ACHN (cell line): ENCODE measurements around the gene DIPK1A.

Experiments
- DNase-seq: peaks from one replicate; pipeline ENCODE4 v3.0.0-alpha.2; 2015
- in situ Hi-C: cut with HindIII; loops from 2 replicates; pipeline ENCODE4 v1.10.0; 2017; ENCODE audit warnings: low sequenced_read_pairs, low pct_ligation_motif_present, low pct_unique_long_range_greater_than_20kb

Gene DIPK1A

GRCh38 chr1:92958203-92958970 lies 2.9 kb downstream of the DIPK1A start:
- no peak for DNase-seq
- in situ Hi-C loops, result no loop called here

GRCh38 chr1:92957030-92957734 lies 4.1 kb downstream of the DIPK1A start:
- in situ Hi-C loops, result no loop called here
- no peak for DNase-seq

GRCh38 chr1:92956254-92957029 lies 4.8 kb downstream of the DIPK1A start:
- no peak for DNase-seq
- in situ Hi-C loops, result no loop called here

GRCh38 chr1:92953491-92953890 lies 7.8 kb downstream of the DIPK1A start:
- in situ Hi-C loops, result no loop called here
- no peak for DNase-seq

GRCh38 chr1:92952714-92953113 lies 8.5 kb downstream of the DIPK1A start:
- in situ Hi-C loops, result no loop called here
- DNase-seq, result no peak

GRCh38 chr1:92951141-92951582 lies 10.1 kb downstream of the DIPK1A start:
- peak; percentile 11 for DNase-seq
- in situ Hi-C loops, result no loop called here

GRCh38 chr1:92949937-92950817 lies 11.1 kb downstream of the DIPK1A start:
- in situ Hi-C loops, result no loop called here
- peak; percentile 34 for DNase-seq

- in situ Hi-C loops, result no loop called here
Measured at GRCh38 chr1:92948071-92948470, 13.2 kb downstream of the DIPK1A start.

GRCh38 chr1:92945748-92946270 lies 15.5 kb downstream of the DIPK1A start:
- in situ Hi-C loops, result no loop called here
- no peak for DNase-seq

More at GRCh38 chr1:92948071-92948470, 13.2 kb downstream of the DIPK1A start:
- no peak for DNase-seq

- in situ Hi-C loops, result no loop called here
- no peak for DNase-seq
Measured at GRCh38 chr1:92944901-92945747, 16.1 kb downstream of the DIPK1A start.

- in situ Hi-C loops, result no loop called here
- no peak for DNase-seq
Measured at GRCh38 chr1:92943502-92943847, 17.8 kb downstream of the DIPK1A start.

- in situ Hi-C loops, result no loop called here
- DNase-seq, result no peak
Measured at GRCh38 chr1:92940541-92940940, 20.7 kb downstream of the DIPK1A start.

GRCh38 chr1:92937731-92938130 lies 23.5 kb downstream of the DIPK1A start:
- in situ Hi-C loops, result no loop called here
- no peak for DNase-seq

- in situ Hi-C loops, result no loop called here
- no peak for DNase-seq
Measured at GRCh38 chr1:92936865-92937264, 24.4 kb downstream of the DIPK1A start.

GRCh38 chr1:92934395-92935378 lies 26.6 kb downstream of the DIPK1A start:
- in situ Hi-C loops, result no loop called here
- no peak for DNase-seq

GRCh38 chr1:92933459-92933858 lies 27.8 kb downstream of the DIPK1A start:
- in situ Hi-C loops, result no loop called here
- no peak for DNase-seq
